ENCODE measurements around the gene FSHR. TPM values are rescaled to one million over a fixed set of nuclear protein-coding genes. Genes with fewer than 3 reads are reported as not detected.

Gene FSHR
- total and polyA plus RNA-seq, 2 donors (not counting 3 experiments of a cell fraction or from before 2014, with no cell fraction given) = not detected

- CTCF ChIA-PET = no interaction called here
- Histone ChIP-seq H2AFZ (ENCODE audit: low read depth, low read length) (no peak overlapping the region), H3K79me2 (ENCODE audit: control insufficient read depth, insufficient read depth, low read length) (no peaks in the 10 kb centered on the region), H3K27ac (ENCODE audit: insufficient read depth, low read depth, low read length) (no peak overlapping the region), H3K4me2 (ENCODE audit: insufficient read depth, low read length) (no peak overlapping the region), H3K4me3 (replicated peaks in 1 of 3; ENCODE audit: insufficient read depth in 1 of 3, low read depth in 1 of 3, low read length in 3 of 3) (no peak overlapping the region), H3K9me1 (replicated peaks; ENCODE audit: control insufficient read depth, extremely low read depth, insufficient read depth, low read length) (no peaks in the 10 kb centered on the region), H3K9me3 (replicated peaks; ENCODE audit: control insufficient read depth, insufficient read depth, low read length) (peaks cover 3% of the 10 kb centered on the region), H3K27me3 (ENCODE audit: control insufficient read depth in 2 of 2, insufficient read depth in 2 of 2, low read length in 2 of 2) (no peaks in the 10 kb centered on the region), H4K20me1 (replicated peaks; ENCODE audit: control insufficient read depth, extremely low read depth, insufficient read depth, low read length) (no peaks in the 10 kb centered on the region), H3K36me3 (ENCODE audit: control insufficient read depth in 2 of 2, extremely low read depth in 1 of 2, insufficient read depth in 2 of 2, low read length in 2 of 2) (no peaks in the 10 kb centered on the region), H3K4me1 (ENCODE audit: control insufficient read depth, extremely low read depth, insufficient read depth, low read length) (no peaks in the 10 kb centered on the region), H3K9ac (replicated peaks; ENCODE audit: extremely low read depth, insufficient read depth, low read length) (no peak overlapping the region)
- dilution Hi-C loops (cut with MboI; ENCODE audit: extremely low pct_ligation_motif_present, low sequenced_read_pairs) = no loop called here
- FAIRE-seq = no peak
- POLR2A ChIA-PET = no interaction called here
- no TSS peak for BruUV-seq (replicated peaks)
- intact Hi-C loops (cut with micrococcal nuclease) = no loop called here
- TF ChIP-seq JUN (IDR thresholded peaks at IDR 0.05; ENCODE audit: borderline replicate concordance, insufficient read depth, insufficient read length, low read depth) = no peak
- no peak for TF ChIP-seq POLR2A (IDR thresholded peaks at IDR 0.05; ENCODE audit: low read depth, low read length)
- no peak for TF ChIP-seq FOS (IDR thresholded peaks at IDR 0.05; ENCODE audit: borderline replicate concordance, insufficient read depth, low read length)
- TF ChIP-seq GATA2 (IDR thresholded peaks at IDR 0.05; ENCODE audit: insufficient read depth, insufficient read length, low read depth, low read length) = no peak
- TF ChIP-seq MYC (IDR thresholded peaks at IDR 0.05; ENCODE audit: low read depth, low read length) = no peak
- DNase-seq (ENCODE audit: low read depth, low spot score) = no peak
Observed at GRCh38 chr2:48929571-48930301, 224.6 kb downstream of the FSHR start.

DNA sequence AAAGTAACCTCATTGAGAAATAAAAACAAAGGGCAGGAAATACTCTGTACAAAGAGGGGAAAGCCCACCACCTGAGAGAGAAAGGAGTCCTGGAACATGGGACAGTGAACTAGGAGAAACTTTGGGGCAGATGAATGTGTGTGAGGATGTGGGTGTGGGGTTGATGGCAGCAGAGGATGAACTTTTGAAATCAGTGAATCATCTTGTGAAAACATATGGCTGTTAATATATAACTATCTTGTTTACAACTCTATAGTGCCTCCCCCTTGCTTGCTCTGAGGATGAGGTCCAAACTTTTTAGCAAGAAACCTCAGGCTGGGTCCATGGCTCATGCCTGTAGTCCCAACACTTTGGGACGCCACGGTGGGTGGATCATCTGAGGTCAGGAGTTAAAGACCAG, 227.0 kb downstream of the FSHR start:
- Histone ChIP-seq H3K4me1 (ENCODE audit: control insufficient read depth, extremely low read depth, insufficient read depth, low read length) (no peaks in the 10 kb centered on the region), H3K27ac (ENCODE audit: insufficient read depth, low read depth, low read length) (no peak overlapping the region), H4K20me1 (replicated peaks; ENCODE audit: control insufficient read depth, extremely low read depth, insufficient read depth, low read length) (no peaks in the 10 kb centered on the region), H3K9ac (replicated peaks; ENCODE audit: extremely low read depth, insufficient read depth, low read length) (no peak overlapping the region), H2AFZ (ENCODE audit: low read depth, low read length) (no peak overlapping the region), H3K36me3 (ENCODE audit: control insufficient read depth in 2 of 2, extremely low read depth in 1 of 2, insufficient read depth in 2 of 2, low read length in 2 of 2) (no peaks in the 10 kb centered on the region), H3K4me2 (ENCODE audit: insufficient read depth, low read length) (no peak overlapping the region), H3K79me2 (ENCODE audit: control insufficient read depth, insufficient read depth, low read length) (no peaks in the 10 kb centered on the region), H3K9me1 (replicated peaks; ENCODE audit: control insufficient read depth, extremely low read depth, insufficient read depth, low read length) (no peaks in the 10 kb centered on the region), H3K9me3 (replicated peaks; ENCODE audit: control insufficient read depth, insufficient read depth, low read length) (peaks cover 3% of the 10 kb centered on the region), H3K27me3 (ENCODE audit: control insufficient read depth in 2 of 2, insufficient read depth in 2 of 2, low read length in 2 of 2) (no peaks in the 10 kb centered on the region), H3K4me3 (replicated peaks in 1 of 3; ENCODE audit: insufficient read depth in 1 of 3, low read depth in 1 of 3, low read length in 3 of 3) (no peak overlapping the region)
- BruUV-seq (replicated peaks) = no TSS peak
- DNase-seq (ENCODE audit: low read depth, low spot score) (no peak), FAIRE-seq (no peak)
- ChIA-PET CTCF (no interaction called here), POLR2A (no interaction called here)
- intact Hi-C loops (cut with micrococcal nuclease) = no loop called here
- TF ChIP-seq POLR2AphosphoS5 (IDR thresholded peaks at IDR 0.05; ENCODE audit: insufficient read depth, low read depth, low read length) = no peak
- TF ChIP-seq EZH2 (IDR thresholded peaks at IDR 0.05; ENCODE audit: borderline replicate concordance, low read depth, low read length, severe bottlenecking) = no peak
- TF ChIP-seq GATA2 (IDR thresholded peaks at IDR 0.05; ENCODE audit: insufficient read depth, insufficient read length, low read depth, low read length) = no peak
- TF ChIP-seq FOS (IDR thresholded peaks at IDR 0.05; ENCODE audit: borderline replicate concordance, insufficient read depth, low read length) = no peak
- TF ChIP-seq JUN (IDR thresholded peaks at IDR 0.05; ENCODE audit: borderline replicate concordance, insufficient read depth, insufficient read length, low read depth) = no peak
- TF ChIP-seq POLR2A (IDR thresholded peaks at IDR 0.05; ENCODE audit: low read depth, low read length) = no peak
- TF ChIP-seq CTCF (IDR thresholded peaks at IDR 0.05; ENCODE audit: extremely low read depth in 1 of 2, insufficient read depth in 1 of 2, low read depth in 1 of 2, low read length in 2 of 2) = no peak
- TF ChIP-seq MYC (IDR thresholded peaks at IDR 0.05; ENCODE audit: low read depth, low read length) = no peak
- TF ChIP-seq, protein P1, sequence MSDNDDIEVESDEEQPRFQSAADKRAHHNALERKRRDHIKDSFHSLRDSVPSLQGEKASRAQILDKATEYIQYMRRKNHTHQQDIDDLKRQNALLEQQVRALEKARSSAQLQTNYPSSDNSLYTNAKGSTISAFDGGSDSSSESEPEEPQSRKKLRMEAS (IDR thresholded peaks at IDR 0.05; ENCODE audit: insufficient read depth, insufficient read length) = no peak
- dilution Hi-C loops (cut with MboI; ENCODE audit: extremely low pct_ligation_motif_present, low sequenced_read_pairs) = no loop called here

Measured in endothelial cell of umbilical vein (primary cell).